PFSK-1 (cell line): Measurements from ENCODE around the gene ELMOD3.

Experiments used
- FOXP2 ChIP-seq: optimal IDR thresholded peaks from 2 replicates; pipeline ENCODE3; 2011; ENCODE audit warnings: borderline replicate concordance, control low read depth, inconsistent platforms; ENCODE audit not compliant: insufficient read depth; ENCODE audit errors: extremely low read length, extremely low read depth
- POLR2AphosphoS5 ChIP-seq: IDR thresholded peaks from 2 replicates; pipeline ENCODE4 v1.6.1; 2012; ENCODE audit warnings: low read depth, mild to moderate bottlenecking, control low read depth, low read length, moderate library complexity
- REST ChIP-seq, 2 experiments: IDR thresholded peaks; 2 replicates each; pipeline versions ENCODE4 v1.6.1 to v1.8.0; 2011 to 2012; ENCODE audit warnings: low read depth in 2 of 2, low read length in 2 of 2, control low read depth in 1 of 2, inconsistent platforms in 1 of 2, mild to moderate bottlenecking in 1 of 2, moderate library complexity in 1 of 2; ENCODE audit not compliant: insufficient read depth in 1 of 2
- SIN3A ChIP-seq: IDR thresholded peaks from 2 replicates; pipeline ENCODE4 v1.6.1; 2012; ENCODE audit warnings: mild to moderate bottlenecking, low read length, moderate library complexity, borderline replicate concordance; ENCODE audit not compliant: insufficient read depth
- TAF1 ChIP-seq: IDR thresholded peaks from 2 replicates; pipeline ENCODE4 v1.6.1; 2012; ENCODE audit warnings: low read length, control low read depth, borderline replicate concordance; ENCODE audit not compliant: insufficient read depth

- TF ChIP-seq TAF1: no peak
- no peak for TF ChIP-seq SIN3A
- TF ChIP-seq POLR2AphosphoS5: no peak
- no peak for TF ChIP-seq REST (IDR thresholded peaks at IDR 0.05; ENCODE audit: insufficient read depth in 1 of 2, low read depth in 2 of 2, low read length in 2 of 2)
- no peak for TF ChIP-seq FOXP2
Measured at GRCh38 chr2:85430752-85431569, 76.4 kb downstream of the ELMOD3 start.
